HFF-Myc (cell line): ENCODE measurements around the gene HMX3.

Experiments used
- DNase-seq: peaks from one replicate; pipeline ENCODE4 v3.0.0-alpha.2; 2011; ENCODE audit warnings: low read depth; ENCODE audit errors: extremely low read depth
- H3K4me3 ChIP-seq: replicated peaks from 2 replicates; pipeline ENCODE4 v1.5.1; 2011; ENCODE audit warnings: low read depth, mild to moderate bottlenecking, control low read depth, low read length
- CTCF ChIP-seq: IDR thresholded peaks from 2 replicates; pipeline ENCODE4 v1.5.1; 2012; ENCODE audit warnings: mild to moderate bottlenecking, low read depth, low read length, control low read depth; ENCODE audit errors: missing control alignments

HMX3 gene

GRCh38 chr10:123180101-123181090, 44.6 kb downstream of the HMX3 start:
- DNase-seq: no peak
- no peak for TF ChIP-seq CTCF
- H3K4me3 ChIP-seq: no peak overlapping the region

GRCh38 chr10:123183724-123184123, 48.0 kb downstream of the HMX3 start:
- no peak overlapping the region for H3K4me3 ChIP-seq
- no peak for DNase-seq
- TF ChIP-seq CTCF: no peak

- no peak for TF ChIP-seq CTCF
- DNase-seq: no peak
- no peak overlapping the region for H3K4me3 ChIP-seq
Observed at GRCh38 chr10:123187781-123188180, 52.0 kb downstream of the HMX3 start.
